ENCODE results near the gene HMCES. TPM values are rescaled to one million over a fixed set of nuclear protein-coding genes. Genes with fewer than 3 reads are reported as not detected.

Gene HMCES
- total RNA-seq, 4 donors from 2014 or later, result 25.3 to 35.7 (median 30.2) TPM

DNA sequence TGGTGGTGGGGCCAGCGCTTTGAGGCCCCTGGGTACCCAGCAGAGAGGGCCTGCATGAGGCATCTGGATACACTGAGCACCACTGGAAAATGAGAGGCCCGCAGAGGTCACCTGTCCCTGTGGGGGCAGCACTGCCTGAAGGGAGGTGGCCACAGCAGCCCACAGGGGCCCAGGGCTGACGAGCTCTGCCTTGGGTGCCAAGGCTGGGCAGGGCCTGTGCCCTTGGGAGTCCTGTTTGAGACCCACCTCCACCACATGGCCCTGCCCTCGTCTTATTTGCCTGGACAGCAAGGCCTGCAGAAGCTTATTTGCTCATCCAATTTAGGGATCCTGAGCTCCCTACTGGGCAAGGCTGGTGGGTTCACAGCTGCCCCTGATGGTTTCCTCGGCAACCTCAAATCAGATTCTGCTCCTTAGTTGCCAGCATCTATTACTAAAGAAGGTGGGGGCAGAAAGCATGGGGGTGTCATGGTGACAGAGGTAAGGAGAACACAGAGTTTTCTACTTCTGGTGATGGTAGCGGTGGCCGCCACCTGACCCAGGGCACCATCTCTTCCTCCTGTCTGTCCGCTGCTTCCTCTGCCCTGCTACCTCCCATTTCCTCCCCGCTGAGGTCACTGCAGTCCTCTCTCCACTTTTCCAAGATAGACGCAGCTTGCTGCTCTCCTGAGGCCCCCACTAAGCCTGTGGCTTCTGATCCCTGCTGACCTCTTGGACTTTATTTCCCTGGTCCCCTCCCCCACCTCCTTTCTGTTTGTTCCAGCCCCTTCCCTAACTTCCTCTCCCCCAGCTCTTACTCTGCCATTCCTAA is 62.9 kb downstream of the HMCES start:
- Histone ChIP-seq H3K4me3 (no peak overlapping the region), H3K36me3 (no peaks in the 10 kb centered on the region), H3K27ac (no peak overlapping the region), H3K27me3 (peaks cover 24% of the 10 kb centered on the region), H3K9me3 (no peaks in the 10 kb centered on the region), H3K4me1 (peaks cover 0 to 13% (median 8%) of the 10 kb centered on the region in 3 donors)
- no peak for ATAC-seq
- TF ChIP-seq POLR2AphosphoS5 (IDR thresholded peaks at IDR 0.05) (no peak), EP300 (IDR thresholded peaks at IDR 0.05) (no peak), POLR2A (IDR thresholded peaks at IDR 0.05) (no peak)
- TF ChIP-seq, protein P1, sequence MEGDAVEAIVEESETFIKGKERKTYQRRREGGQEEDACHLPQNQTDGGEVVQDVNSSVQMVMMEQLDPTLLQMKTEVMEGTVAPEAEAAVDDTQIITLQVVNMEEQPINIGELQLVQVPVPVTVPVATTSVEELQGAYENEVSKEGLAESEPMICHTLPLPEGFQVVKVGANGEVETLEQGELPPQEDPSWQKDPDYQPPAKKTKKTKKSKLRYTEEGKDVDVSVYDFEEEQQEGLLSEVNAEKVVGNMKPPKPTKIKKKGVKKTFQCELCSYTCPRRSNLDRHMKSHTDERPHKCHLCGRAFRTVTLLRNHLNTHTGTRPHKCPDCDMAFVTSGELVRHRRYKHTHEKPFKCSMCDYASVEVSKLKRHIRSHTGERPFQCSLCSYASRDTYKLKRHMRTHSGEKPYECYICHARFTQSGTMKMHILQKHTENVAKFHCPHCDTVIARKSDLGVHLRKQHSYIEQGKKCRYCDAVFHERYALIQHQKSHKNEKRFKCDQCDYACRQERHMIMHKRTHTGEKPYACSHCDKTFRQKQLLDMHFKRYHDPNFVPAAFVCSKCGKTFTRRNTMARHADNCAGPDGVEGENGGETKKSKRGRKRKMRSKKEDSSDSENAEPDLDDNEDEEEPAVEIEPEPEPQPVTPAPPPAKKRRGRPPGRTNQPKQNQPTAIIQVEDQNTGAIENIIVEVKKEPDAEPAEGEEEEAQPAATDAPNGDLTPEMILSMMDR (IDR thresholded peaks at IDR 0.05), result no peak
- 80 to 89% methylated on average over 5 to 6 of the region's 10 CpGs for WGBS, 2 donors (ENCODE audit: low coverage in 1 of 2)

DNA sequence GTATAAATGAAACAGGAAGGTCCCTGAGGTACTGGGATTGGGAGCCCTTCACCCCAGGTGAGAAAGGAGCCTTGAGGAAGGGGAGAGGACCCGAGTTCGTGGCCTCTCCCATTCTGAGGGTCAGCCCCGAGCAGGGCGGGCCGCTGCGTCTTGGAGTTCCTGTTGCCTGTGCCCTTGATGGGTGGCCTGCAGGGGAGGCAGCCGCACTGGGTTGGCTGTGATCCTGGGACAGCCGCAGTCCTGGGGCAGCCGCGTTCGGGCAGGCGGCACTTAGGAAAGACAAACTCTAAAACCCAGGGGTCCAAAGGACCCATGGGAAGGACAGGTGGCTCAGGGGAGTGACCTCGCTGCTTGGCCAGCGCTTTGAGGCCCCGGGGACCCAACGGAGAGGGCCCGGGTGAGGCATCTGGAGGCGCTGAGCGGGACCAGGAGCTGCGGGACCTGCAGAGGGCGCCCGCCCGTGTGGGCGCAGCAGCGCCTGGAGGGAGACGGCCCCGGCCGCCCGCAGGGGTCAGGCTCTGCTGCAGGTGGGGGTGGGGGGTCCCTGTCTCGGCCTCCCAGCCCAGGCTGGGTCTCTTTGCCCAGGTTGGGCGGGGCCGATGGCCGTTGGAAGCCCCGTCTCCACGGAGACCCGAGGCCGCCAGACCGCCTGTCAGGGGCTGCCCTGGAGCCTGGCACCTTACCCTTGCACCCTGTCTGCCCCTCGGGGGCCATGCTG is 65.1 kb downstream of the HMCES start:
- Histone ChIP-seq H3K9me3 (no peaks in the 10 kb centered on the region), H3K4me3 (peak overlapping the region; percentile 13 to 37), H3K27me3 (peaks cover 24% of the 10 kb centered on the region), H3K4me1 (peaks cover 0 to 20% (median 8%) of the 10 kb centered on the region in 3 donors), H3K27ac (no peak overlapping the region), H3K36me3 (no peaks in the 10 kb centered on the region)
- 39% methylated on average over 6 of the region's 39 CpGs; no CpG with 5 or more reads in 1 of the 2 donors for WGBS, 2 donors (ENCODE audit: low coverage in 1 of 2)
- no peak for TF ChIP-seq POLR2AphosphoS5 (IDR thresholded peaks at IDR 0.05)
- TF ChIP-seq, protein P1 (IDR thresholded peaks at IDR 0.05), result peak in 3 of 4 experiments; percentile 38 to 60 (median 39)
- no peak for TF ChIP-seq POLR2A (IDR thresholded peaks at IDR 0.05)
- TF ChIP-seq EP300 (IDR thresholded peaks at IDR 0.05), result no peak
- ATAC-seq, result peak; percentile 79

DNA sequence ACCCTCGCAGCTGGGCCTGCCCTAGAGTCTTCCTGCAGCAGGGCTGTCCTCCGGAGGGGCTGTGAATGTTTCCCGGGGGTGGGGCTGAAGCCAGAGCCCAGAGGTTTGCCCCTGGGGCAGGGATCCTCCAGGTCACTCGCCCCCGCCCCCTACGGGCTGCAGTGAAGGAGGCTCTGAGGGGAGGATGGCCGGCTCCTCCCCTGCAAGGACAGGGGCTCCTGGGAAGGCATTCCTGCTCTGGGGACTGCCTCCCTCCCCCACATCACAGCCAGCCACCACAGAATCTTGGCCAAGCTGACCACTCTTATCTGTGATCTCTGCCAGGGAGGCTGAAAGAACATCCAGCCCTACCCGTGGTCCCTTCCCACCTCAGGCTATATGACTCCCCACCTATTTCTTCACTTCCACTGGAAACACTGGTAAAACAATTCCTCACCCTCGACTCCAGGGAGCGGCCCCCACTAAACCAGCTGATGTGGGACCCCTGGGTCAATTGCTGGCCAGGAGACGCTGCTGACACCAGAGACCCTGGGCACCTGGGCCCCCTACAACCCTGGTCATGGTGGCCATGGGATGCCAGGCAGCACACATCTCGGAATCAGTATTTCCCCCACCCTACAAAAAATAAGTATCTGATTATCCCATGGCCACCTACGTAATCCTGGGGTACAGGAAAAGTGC is 66.0 kb downstream of the HMCES start:
- H3K36me3 ChIP-seq, result no peaks in the 10 kb centered on the region
- H3K4me1 ChIP-seq, result peaks cover 0 to 23% (median 8%) of the 10 kb centered on the region in 3 donors
- no peak for ATAC-seq
- H3K9me3 ChIP-seq, result no peaks in the 10 kb centered on the region
- WGBS, 2 donors (ENCODE audit: low coverage in 1 of 2), result 20 to 40% methylated on average over 1 of the region's 13 CpGs
- H3K4me3 ChIP-seq, result no peak overlapping the region
- TF ChIP-seq EP300 (IDR thresholded peaks at IDR 0.05), result no peak
- no peak for TF ChIP-seq POLR2AphosphoS5 (IDR thresholded peaks at IDR 0.05)
- TF ChIP-seq, protein P1 (IDR thresholded peaks at IDR 0.05), result no peak
- no peak for TF ChIP-seq POLR2A (IDR thresholded peaks at IDR 0.05)
- peaks cover 24% of the 10 kb centered on the region for H3K27me3 ChIP-seq
- no peak overlapping the region for H3K27ac ChIP-seq

DNA sequence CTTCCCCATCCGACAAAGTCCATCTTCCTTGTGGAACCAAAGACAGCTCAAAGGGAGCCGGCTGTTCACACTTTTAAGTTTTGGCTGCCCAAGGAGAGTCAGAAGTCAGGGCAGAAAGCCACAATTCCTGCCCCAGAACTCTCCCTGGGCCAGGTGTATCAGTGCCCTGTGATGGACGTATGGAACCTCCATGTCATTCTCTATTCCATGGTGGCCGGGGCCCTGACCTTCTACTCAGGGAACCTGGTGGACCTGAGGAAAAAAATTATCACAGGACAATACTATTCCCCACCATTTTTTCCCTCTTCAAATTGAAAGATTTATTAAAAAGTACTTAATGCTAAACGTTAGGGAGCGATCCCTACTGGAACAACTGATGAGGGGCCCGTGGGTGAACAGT is 66.6 kb downstream of the HMCES start:
- peaks cover 24% of the 10 kb centered on the region for H3K27me3 ChIP-seq
- H3K9me3 ChIP-seq, result no peaks in the 10 kb centered on the region
- TF ChIP-seq EP300 (IDR thresholded peaks at IDR 0.05) (no peak), POLR2A (IDR thresholded peaks at IDR 0.05) (no peak), POLR2AphosphoS5 (IDR thresholded peaks at IDR 0.05) (no peak)
- TF ChIP-seq, protein P1 (IDR thresholded peaks at IDR 0.05), result no peak
- peaks cover 0 to 24% (median 8%) of the 10 kb centered on the region in 3 donors for H3K4me1 ChIP-seq
- H3K27ac ChIP-seq, result no peak overlapping the region
- 86 to 100% methylated on average over 5 to 6 of the region's 7 CpGs for WGBS, 2 donors (ENCODE audit: low coverage in 1 of 2)
- H3K4me3 ChIP-seq, result no peak overlapping the region
- ATAC-seq, result no peak
- H3K36me3 ChIP-seq, result no peaks in the 10 kb centered on the region

All from gastroesophageal sphincter (tissue), 4 donors.